ENCODE measurements around the gene HSPB7.

DNA sequence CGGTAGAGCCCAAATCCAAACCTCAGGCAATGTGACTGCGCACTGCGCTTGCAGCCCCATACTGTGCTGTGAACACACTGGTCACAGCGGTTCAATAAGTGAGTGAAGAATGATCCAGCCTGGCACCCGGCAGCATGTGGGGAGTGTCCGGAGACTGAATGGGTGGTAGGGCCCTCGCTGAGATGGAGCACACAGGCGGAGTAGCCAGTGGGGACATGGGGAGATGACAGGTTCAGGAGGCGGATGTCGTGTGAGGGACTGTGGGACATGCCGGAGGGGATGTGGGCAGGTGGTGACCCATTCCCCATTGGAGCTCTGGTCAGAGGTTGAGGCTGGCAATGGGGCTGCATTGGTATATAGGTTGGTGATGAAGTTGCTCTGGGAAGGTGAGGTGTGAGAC is 8.2 kb downstream of the HSPB7 start:
- TF ChIP-seq MAX (IDR thresholded peaks at IDR 0.05) (no peak), JUN (IDR thresholded peaks at IDR 0.05; ENCODE audit: low read depth, low read length) (no peak), POLR2A (IDR thresholded peaks at IDR 0.05; ENCODE audit: control extremely low read depth in 1 of 2, low read depth in 2 of 2, low read length in 2 of 2) (no peak), CEBPB (IDR thresholded peaks at IDR 0.05; ENCODE audit: low read depth, low read length) (no peak), EZH2 (IDR thresholded peaks at IDR 0.05; ENCODE audit: low read depth, low read length, severe bottlenecking) (no peak), ATF3 (IDR thresholded peaks at IDR 0.05; ENCODE audit: insufficient read depth, low read depth, low read length) (no peak), TCF12 (IDR thresholded peaks at IDR 0.05; ENCODE audit: low read depth, low read length) (no peak)
- TF ChIP-seq, protein P1, sequence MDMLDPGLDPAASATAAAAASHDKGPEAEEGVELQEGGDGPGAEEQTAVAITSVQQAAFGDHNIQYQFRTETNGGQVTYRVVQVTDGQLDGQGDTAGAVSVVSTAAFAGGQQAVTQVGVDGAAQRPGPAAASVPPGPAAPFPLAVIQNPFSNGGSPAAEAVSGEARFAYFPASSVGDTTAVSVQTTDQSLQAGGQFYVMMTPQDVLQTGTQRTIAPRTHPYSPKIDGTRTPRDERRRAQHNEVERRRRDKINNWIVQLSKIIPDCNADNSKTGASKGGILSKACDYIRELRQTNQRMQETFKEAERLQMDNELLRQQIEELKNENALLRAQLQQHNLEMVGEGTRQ (IDR thresholded peaks at IDR 0.05; ENCODE audit: low read length) = no peak
- TF ChIP-seq, protein P2, sequence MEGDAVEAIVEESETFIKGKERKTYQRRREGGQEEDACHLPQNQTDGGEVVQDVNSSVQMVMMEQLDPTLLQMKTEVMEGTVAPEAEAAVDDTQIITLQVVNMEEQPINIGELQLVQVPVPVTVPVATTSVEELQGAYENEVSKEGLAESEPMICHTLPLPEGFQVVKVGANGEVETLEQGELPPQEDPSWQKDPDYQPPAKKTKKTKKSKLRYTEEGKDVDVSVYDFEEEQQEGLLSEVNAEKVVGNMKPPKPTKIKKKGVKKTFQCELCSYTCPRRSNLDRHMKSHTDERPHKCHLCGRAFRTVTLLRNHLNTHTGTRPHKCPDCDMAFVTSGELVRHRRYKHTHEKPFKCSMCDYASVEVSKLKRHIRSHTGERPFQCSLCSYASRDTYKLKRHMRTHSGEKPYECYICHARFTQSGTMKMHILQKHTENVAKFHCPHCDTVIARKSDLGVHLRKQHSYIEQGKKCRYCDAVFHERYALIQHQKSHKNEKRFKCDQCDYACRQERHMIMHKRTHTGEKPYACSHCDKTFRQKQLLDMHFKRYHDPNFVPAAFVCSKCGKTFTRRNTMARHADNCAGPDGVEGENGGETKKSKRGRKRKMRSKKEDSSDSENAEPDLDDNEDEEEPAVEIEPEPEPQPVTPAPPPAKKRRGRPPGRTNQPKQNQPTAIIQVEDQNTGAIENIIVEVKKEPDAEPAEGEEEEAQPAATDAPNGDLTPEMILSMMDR (IDR thresholded peaks at IDR 0.05; ENCODE audit: control extremely low read depth in 1 of 3, insufficient read depth in 1 of 3, low read depth in 1 of 3, low read length in 3 of 3) = no peak
